ENCODE data around the gene SLC4A1.

SLC4A1 gene

GRCh38 chr17:44235583-44235936 lies 32.4 kb downstream of the SLC4A1 start:
- Histone ChIP-seq H3K4me3 (ENCODE audit: low read depth, low read length) (no peak overlapping the region), H3K9ac (ENCODE audit: low read length) (no peak overlapping the region), H3K9me3 (ENCODE audit: control insufficient read depth, insufficient read depth, low read depth, low read length) (no peaks in the 10 kb centered on the region), H3K27me3 (ENCODE audit: control insufficient read depth, insufficient read depth, low read length) (no peaks in the 10 kb centered on the region), H3K27ac (ENCODE audit: low read depth, low read length) (no peak overlapping the region), H3K4me1 (ENCODE audit: control insufficient read depth, insufficient read depth, low read length) (no peaks in the 10 kb centered on the region), H3K36me3 (ENCODE audit: control insufficient read depth, insufficient read depth, low read length) (no peaks in the 10 kb centered on the region)

- no peaks in the 10 kb centered on the region for H3K9me3 ChIP-seq (ENCODE audit: control insufficient read depth, insufficient read depth, low read depth, low read length)
- no peaks in the 10 kb centered on the region for H3K36me3 ChIP-seq (ENCODE audit: control insufficient read depth, insufficient read depth, low read length)
- no peak overlapping the region for H3K9ac ChIP-seq (ENCODE audit: low read length)
Measured at GRCh38 chr17:44233582-44233981, 34.4 kb downstream of the SLC4A1 start.

GRCh38 chr17:44232061-44232460 lies 35.9 kb downstream of the SLC4A1 start:
- no peaks in the 10 kb centered on the region for H3K36me3 ChIP-seq (ENCODE audit: control insufficient read depth, insufficient read depth, low read length)
- no peak overlapping the region for H3K9ac ChIP-seq (ENCODE audit: low read length)
- H3K27me3 ChIP-seq (ENCODE audit: control insufficient read depth, insufficient read depth, low read length), result no peaks in the 10 kb centered on the region
- no peaks in the 10 kb centered on the region for H3K9me3 ChIP-seq (ENCODE audit: control insufficient read depth, insufficient read depth, low read depth, low read length)
- H3K4me3 ChIP-seq (ENCODE audit: low read depth, low read length), result no peak overlapping the region
- peaks cover 3% of the 10 kb centered on the region; the same call in 1 of the 2 replicates for H3K4me1 ChIP-seq (ENCODE audit: control insufficient read depth, insufficient read depth, low read length)
- H3K27ac ChIP-seq (ENCODE audit: low read depth, low read length), result no peak overlapping the region

More at GRCh38 chr17:44233582-44233981, 34.4 kb downstream of the SLC4A1 start:
- peaks cover 3% of the 10 kb centered on the region; the same call in 1 of the 2 replicates for H3K4me1 ChIP-seq (ENCODE audit: control insufficient read depth, insufficient read depth, low read length)
- H3K27me3 ChIP-seq (ENCODE audit: control insufficient read depth, insufficient read depth, low read length), result no peaks in the 10 kb centered on the region
- no peak overlapping the region for H3K4me3 ChIP-seq (ENCODE audit: low read depth, low read length)
- no peak overlapping the region for H3K27ac ChIP-seq (ENCODE audit: low read depth, low read length)

- Histone ChIP-seq H3K4me3 (ENCODE audit: low read depth, low read length) (no peak overlapping the region), H3K9ac (ENCODE audit: low read length) (no peak overlapping the region), H3K27me3 (ENCODE audit: control insufficient read depth, insufficient read depth, low read length) (no peaks in the 10 kb centered on the region), H3K27ac (ENCODE audit: low read depth, low read length) (no peak overlapping the region), H3K9me3 (ENCODE audit: control insufficient read depth, insufficient read depth, low read depth, low read length) (no peaks in the 10 kb centered on the region), H3K36me3 (ENCODE audit: control insufficient read depth, insufficient read depth, low read length) (no peaks in the 10 kb centered on the region), H3K4me1 (ENCODE audit: control insufficient read depth, insufficient read depth, low read length) (peaks cover 3% of the 10 kb centered on the region; the same call in 1 of the 2 replicates)
Measured at GRCh38 chr17:44230140-44230539, 37.8 kb downstream of the SLC4A1 start.

- peaks cover 3% of the 10 kb centered on the region; the same call in 1 of the 2 replicates for H3K4me1 ChIP-seq (ENCODE audit: control insufficient read depth, insufficient read depth, low read length)
- no peak overlapping the region for H3K4me3 ChIP-seq (ENCODE audit: low read depth, low read length)
- H3K36me3 ChIP-seq (ENCODE audit: control insufficient read depth, insufficient read depth, low read length), result no peaks in the 10 kb centered on the region
- no peak overlapping the region for H3K27ac ChIP-seq (ENCODE audit: low read depth, low read length)
- no peaks in the 10 kb centered on the region for H3K9me3 ChIP-seq (ENCODE audit: control insufficient read depth, insufficient read depth, low read depth, low read length)
- H3K9ac ChIP-seq (ENCODE audit: low read length), result no peak overlapping the region
- no peaks in the 10 kb centered on the region for H3K27me3 ChIP-seq (ENCODE audit: control insufficient read depth, insufficient read depth, low read length)
Measured at GRCh38 chr17:44229090-44229489, 38.8 kb downstream of the SLC4A1 start.

- H3K9ac ChIP-seq (ENCODE audit: low read length), result no peak overlapping the region
Measured at GRCh38 chr17:44223541-44224071, 44.3 kb downstream of the SLC4A1 start.

GRCh38 chr17:44222112-44222869 lies 45.6 kb downstream of the SLC4A1 start:
- Histone ChIP-seq H3K9me3 (ENCODE audit: control insufficient read depth, insufficient read depth, low read depth, low read length) (no peaks in the 10 kb centered on the region), H3K9ac (ENCODE audit: low read length) (peak overlapping the region; percentile 80), H3K27me3 (ENCODE audit: control insufficient read depth, insufficient read depth, low read length) (no peaks in the 10 kb centered on the region), H3K4me1 (ENCODE audit: control insufficient read depth, insufficient read depth, low read length) (peaks cover 16% of the 10 kb centered on the region), H3K4me3 (ENCODE audit: low read depth, low read length) (peak overlapping the region; percentile 78), H3K36me3 (ENCODE audit: control insufficient read depth, insufficient read depth, low read length) (no peaks in the 10 kb centered on the region), H3K27ac (ENCODE audit: low read depth, low read length) (peak overlapping the region; percentile 68; the same call in 1 of the 2 replicates)

More at GRCh38 chr17:44223541-44224071, 44.3 kb downstream of the SLC4A1 start:
- H3K4me1 ChIP-seq (ENCODE audit: control insufficient read depth, insufficient read depth, low read length), result peaks cover 8% of the 10 kb centered on the region
- no peaks in the 10 kb centered on the region for H3K27me3 ChIP-seq (ENCODE audit: control insufficient read depth, insufficient read depth, low read length)
- H3K36me3 ChIP-seq (ENCODE audit: control insufficient read depth, insufficient read depth, low read length), result no peaks in the 10 kb centered on the region
- no peak overlapping the region for H3K4me3 ChIP-seq (ENCODE audit: low read depth, low read length)
- H3K27ac ChIP-seq (ENCODE audit: low read depth, low read length), result no peak overlapping the region
- H3K9me3 ChIP-seq (ENCODE audit: control insufficient read depth, insufficient read depth, low read depth, low read length), result no peaks in the 10 kb centered on the region

- H3K27me3 ChIP-seq (ENCODE audit: control insufficient read depth, insufficient read depth, low read length), result no peaks in the 10 kb centered on the region
- H3K9me3 ChIP-seq (ENCODE audit: control insufficient read depth, insufficient read depth, low read depth, low read length), result no peaks in the 10 kb centered on the region
- H3K4me3 ChIP-seq (ENCODE audit: low read depth, low read length), result peak overlapping the region; percentile 78
- peaks cover 18% of the 10 kb centered on the region for H3K4me1 ChIP-seq (ENCODE audit: control insufficient read depth, insufficient read depth, low read length)
- peak overlapping the region; percentile 80 for H3K9ac ChIP-seq (ENCODE audit: low read length)
- peaks cover 5% of the 10 kb centered on the region for H3K36me3 ChIP-seq (ENCODE audit: control insufficient read depth, insufficient read depth, low read length)
- peak overlapping the region; percentile 68; the same call in 1 of the 2 replicates for H3K27ac ChIP-seq (ENCODE audit: low read depth, low read length)
Measured at GRCh38 chr17:44221862-44222111, 46.1 kb downstream of the SLC4A1 start.

GRCh38 chr17:44221084-44221861 lies 46.7 kb downstream of the SLC4A1 start:
- Histone ChIP-seq H3K9ac (ENCODE audit: low read length) (peak overlapping the region; percentile 80), H3K27ac (ENCODE audit: low read depth, low read length) (peak overlapping the region; percentile 68; the same call in 1 of the 2 replicates), H3K4me3 (ENCODE audit: low read depth, low read length) (peak overlapping the region; percentile 78), H3K4me1 (ENCODE audit: control insufficient read depth, insufficient read depth, low read length) (peaks cover 18% of the 10 kb centered on the region), H3K27me3 (ENCODE audit: control insufficient read depth, insufficient read depth, low read length) (no peaks in the 10 kb centered on the region), H3K36me3 (ENCODE audit: control insufficient read depth, insufficient read depth, low read length) (peaks cover 10% of the 10 kb centered on the region), H3K9me3 (ENCODE audit: control insufficient read depth, insufficient read depth, low read depth, low read length) (no peaks in the 10 kb centered on the region)

- H3K9ac ChIP-seq (ENCODE audit: low read length), result peak overlapping the region; percentile 98
- H3K4me1 ChIP-seq (ENCODE audit: control insufficient read depth, insufficient read depth, low read length), result peaks cover 18% of the 10 kb centered on the region
- H3K36me3 ChIP-seq (ENCODE audit: control insufficient read depth, insufficient read depth, low read length), result peaks cover 18% of the 10 kb centered on the region
- peak overlapping the region; percentile 78 for H3K4me3 ChIP-seq (ENCODE audit: low read depth, low read length)
- H3K27me3 ChIP-seq (ENCODE audit: control insufficient read depth, insufficient read depth, low read length), result no peaks in the 10 kb centered on the region
- no peaks in the 10 kb centered on the region for H3K9me3 ChIP-seq (ENCODE audit: control insufficient read depth, insufficient read depth, low read depth, low read length)
- peak overlapping the region; percentile 98 for H3K27ac ChIP-seq (ENCODE audit: low read depth, low read length)
Measured at GRCh38 chr17:44220213-44221083, 47.5 kb downstream of the SLC4A1 start.
